PC-9 (cell line): Measurements from ENCODE around the gene LRP1B. TPM values are rescaled to one million over a fixed set of nuclear protein-coding genes. Genes with fewer than 3 reads are reported as not detected.

Experiments used
- BruUV-seq: library from RNA; stranded (reverse); fragments of 400-500 nt; replicated peaks from 2 replicates; lab custom pipeline; 2021; lab: Mats Ljungman, UMichigan
- CTCF ChIA-PET: fragments of 300-600 bp; sonication (Branson Sonifier 250); formaldehyde crosslinking; loops from one replicate; lab custom pipeline; 2022; ENCODE audit warnings: antibody characterized with exemption; lab: Charles Lee
- POLR2A ChIA-PET: fragments of 300-600 bp; sonication (Branson Sonifier 250); formaldehyde crosslinking; loops from one replicate; lab custom pipeline; 2022; ENCODE audit warnings: antibody characterized with exemption; ENCODE audit not compliant: unreplicated experiment; lab: Charles Lee
- DNase-seq, 2 experiments: peaks; one replicate each; pipeline versions ENCODE4 v3.0.0 to v3.0.0-alpha.2; 2015 to 2022; ENCODE audit warnings: mixed read lengths in 1 of 2
- H2AFZ ChIP-seq: fragments of 200-600 bp; sonication (generic); 2 replicates; pipeline ENCODE4 v1.8.1; 2017; ENCODE audit warnings: antibody characterized with exemption
- H3F3A ChIP-seq: fragments of 200-600 bp; sonication (generic); 2 replicates; pipeline ENCODE4 v1.8.1; 2017; ENCODE audit warnings: antibody characterized with exemption, mild to moderate bottlenecking, low read depth; ENCODE audit not compliant: insufficient read depth
- H3K27ac ChIP-seq: fragments of 200-600 bp; sonication (generic); 2 replicates; pipeline ENCODE4 v1.6.1; 2016; ENCODE audit warnings: mixed run types
- H3K27me3 ChIP-seq: fragments of 200-600 bp; sonication (generic); 2 replicates; pipeline ENCODE4 v1.6.1; 2016; ENCODE audit warnings: low read depth, mixed run types; ENCODE audit not compliant: insufficient read depth
- H3K36me3 ChIP-seq: fragments of 200-600 bp; sonication (generic); 2 replicates; pipeline ENCODE4 v1.6.1; 2016; ENCODE audit warnings: low read depth, mixed run types
- H3K4me1 ChIP-seq: fragments of 200-600 bp; sonication (generic); replicated peaks from 2 replicates; pipeline ENCODE4 v1.6.1; 2016; ENCODE audit warnings: mixed run types; ENCODE audit not compliant: insufficient read depth
- H3K4me2 ChIP-seq: fragments of 200-600 bp; sonication (generic); 2 replicates; pipeline ENCODE4 v1.6.1; 2017; ENCODE audit warnings: mixed run types
- H3K4me3 ChIP-seq: fragments of 200-600 bp; sonication (generic); 2 replicates; pipeline ENCODE4 v1.6.1; 2016; ENCODE audit warnings: mixed run types
- H3K79me2 ChIP-seq: fragments of 200-600 bp; sonication (generic); 2 replicates; pipeline ENCODE4 v1.6.1; 2017; ENCODE audit warnings: low read depth, mixed run types
- H3K9me2 ChIP-seq: fragments of 200-600 bp; sonication (generic); 2 replicates; pipeline ENCODE4 v1.8.1; 2017; ENCODE audit warnings: mild to moderate bottlenecking; ENCODE audit not compliant: insufficient read depth
- H3K9me3 ChIP-seq: fragments of 200-600 bp; sonication (generic); 2 replicates; pipeline ENCODE4 v1.8.1; 2016; ENCODE audit warnings: low read depth; ENCODE audit not compliant: insufficient read depth
- H4K20me1 ChIP-seq: fragments of 200-600 bp; sonication (generic); 2 replicates; pipeline ENCODE4 v1.8.1; 2017; ENCODE audit not compliant: insufficient read depth
- CTCF ChIP-seq: fragments of 200-600 bp; sonication (generic); conservative IDR thresholded peaks from 2 replicates; pipeline ENCODE4 v1.6.1; 2017; ENCODE audit warnings: mixed run types, antibody characterized with exemption, mild to moderate bottlenecking, moderate library complexity
- EZH2 ChIP-seq: fragments of 200-600 bp; sonication (generic); IDR thresholded peaks from 2 replicates; pipeline ENCODE4 v1.8.0; 2017; ENCODE audit warnings: antibody characterized with exemption, low read depth
- intact Hi-C: fragments of 100-400 bp; cut with micrococcal nuclease; formaldehyde crosslinking; loops from one replicate; pipeline ENCODE4 v1.10.0; 2022; ENCODE audit not compliant: unreplicated experiment
- total RNA-seq: library from RNA; stranded (reverse); gene quantifications from 2 replicates; pipeline ENCODE4 v1.2.3, GENCODE V29; 2021

LRP1B gene
- total RNA-seq, 1 experiment from 2014 or later: 1.7 TPM

- intact Hi-C loops: no loop called here
- BruUV-seq: no TSS peak
- no peak for DNase-seq
- POLR2A ChIA-PET: no interaction called here
- no peaks in the 10 kb centered on the region for H3K4me1 ChIP-seq
- H3K9me3 ChIP-seq: no peaks in the 10 kb centered on the region
- TF ChIP-seq CTCF (no peak), EZH2 (no peak)
- H3K36me3 ChIP-seq: no peaks in the 10 kb centered on the region
- no peaks in the 10 kb centered on the region for H4K20me1 ChIP-seq
- H3K27me3 ChIP-seq: no peaks in the 10 kb centered on the region
- no peak overlapping the region for H3K4me3 ChIP-seq
- no peak overlapping the region for H2AFZ ChIP-seq
- H3K79me2 ChIP-seq: no peaks in the 10 kb centered on the region
- no peaks in the 10 kb centered on the region; the same call in 1 of the 2 replicates for H3K9me2 ChIP-seq
- H3K4me2 ChIP-seq: no peak overlapping the region
- no peaks in the 10 kb centered on the region for H3F3A ChIP-seq
- H3K27ac ChIP-seq: no peak overlapping the region
- CTCF ChIA-PET: no interaction called here
Measured at GRCh38 chr2:140308706-140309105, 1822.1 kb downstream of the LRP1B start.

GRCh38 chr2:140307532-140307931 lies 1823.3 kb downstream of the LRP1B start:
- POLR2A ChIA-PET: no interaction called here
- BruUV-seq: no TSS peak
- no peak for DNase-seq
- no peaks in the 10 kb centered on the region; the same call in 1 of the 2 replicates for H3K9me2 ChIP-seq
- no peaks in the 10 kb centered on the region for H3K27me3 ChIP-seq
- TF ChIP-seq CTCF: no peak
- no peak overlapping the region for H3K4me2 ChIP-seq
- CTCF ChIA-PET: no interaction called here
- no peaks in the 10 kb centered on the region for H3K79me2 ChIP-seq
- H3K36me3 ChIP-seq: no peaks in the 10 kb centered on the region
- intact Hi-C loops: no loop called here
- H3K4me1 ChIP-seq: no peaks in the 10 kb centered on the region
- H3K4me3 ChIP-seq: no peak overlapping the region
- H3K9me3 ChIP-seq: no peaks in the 10 kb centered on the region
- H3K27ac ChIP-seq: no peak overlapping the region
- H3F3A ChIP-seq: no peaks in the 10 kb centered on the region
- H4K20me1 ChIP-seq: no peaks in the 10 kb centered on the region
- no peak overlapping the region for H2AFZ ChIP-seq

GRCh38 chr2:140295767-140296166 lies 1835.0 kb downstream of the LRP1B start:
- Histone ChIP-seq H3K4me1 (no peaks in the 10 kb centered on the region), H3K4me2 (no peak overlapping the region), H4K20me1 (no peaks in the 10 kb centered on the region), H3K9me2 (no peaks in the 10 kb centered on the region), H3K36me3 (no peaks in the 10 kb centered on the region), H3K79me2 (no peaks in the 10 kb centered on the region), H3K27ac (no peak overlapping the region), H2AFZ (no peak overlapping the region), H3K9me3 (no peaks in the 10 kb centered on the region), H3K4me3 (no peak overlapping the region), H3F3A (no peaks in the 10 kb centered on the region), H3K27me3 (no peaks in the 10 kb centered on the region)
- TF ChIP-seq EZH2: no peak
- TF ChIP-seq CTCF: no peak
- no TSS peak for BruUV-seq
- DNase-seq: no peak
- POLR2A ChIA-PET: no interaction called here
- CTCF ChIA-PET: no interaction called here
- intact Hi-C loops: no loop called here
